Dermis lymphatic vessel endothelial cell (primary cell): ENCODE data around the gene AACS. TPM values are rescaled to one million over a fixed set of nuclear protein-coding genes. Genes with fewer than 3 reads are reported as not detected.

Source experiments
- total RNA-seq: library from RNA; depleted of rRNA; stranded (reverse); fragments of >200 nt; gene quantifications from 2 replicates; pipeline ENCODE4 v1.2.1, GENCODE V29; 2014

AACS gene, protein sequence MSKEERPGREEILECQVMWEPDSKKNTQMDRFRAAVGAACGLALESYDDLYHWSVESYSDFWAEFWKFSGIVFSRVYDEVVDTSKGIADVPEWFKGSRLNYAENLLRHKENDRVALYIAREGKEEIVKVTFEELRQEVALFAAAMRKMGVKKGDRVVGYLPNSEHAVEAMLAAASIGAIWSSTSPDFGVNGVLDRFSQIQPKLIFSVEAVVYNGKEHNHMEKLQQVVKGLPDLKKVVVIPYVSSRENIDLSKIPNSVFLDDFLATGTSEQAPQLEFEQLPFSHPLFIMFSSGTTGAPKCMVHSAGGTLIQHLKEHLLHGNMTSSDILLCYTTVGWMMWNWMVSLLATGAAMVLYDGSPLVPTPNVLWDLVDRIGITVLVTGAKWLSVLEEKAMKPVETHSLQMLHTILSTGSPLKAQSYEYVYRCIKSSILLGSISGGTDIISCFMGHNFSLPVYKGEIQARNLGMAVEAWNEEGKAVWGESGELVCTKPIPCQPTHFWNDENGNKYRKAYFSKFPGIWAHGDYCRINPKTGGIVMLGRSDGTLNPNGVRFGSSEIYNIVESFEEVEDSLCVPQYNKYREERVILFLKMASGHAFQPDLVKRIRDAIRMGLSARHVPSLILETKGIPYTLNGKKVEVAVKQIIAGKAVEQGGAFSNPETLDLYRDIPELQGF
- 15.3 and 19.8 TPM in 2 replicates for total RNA-seq

DNA sequence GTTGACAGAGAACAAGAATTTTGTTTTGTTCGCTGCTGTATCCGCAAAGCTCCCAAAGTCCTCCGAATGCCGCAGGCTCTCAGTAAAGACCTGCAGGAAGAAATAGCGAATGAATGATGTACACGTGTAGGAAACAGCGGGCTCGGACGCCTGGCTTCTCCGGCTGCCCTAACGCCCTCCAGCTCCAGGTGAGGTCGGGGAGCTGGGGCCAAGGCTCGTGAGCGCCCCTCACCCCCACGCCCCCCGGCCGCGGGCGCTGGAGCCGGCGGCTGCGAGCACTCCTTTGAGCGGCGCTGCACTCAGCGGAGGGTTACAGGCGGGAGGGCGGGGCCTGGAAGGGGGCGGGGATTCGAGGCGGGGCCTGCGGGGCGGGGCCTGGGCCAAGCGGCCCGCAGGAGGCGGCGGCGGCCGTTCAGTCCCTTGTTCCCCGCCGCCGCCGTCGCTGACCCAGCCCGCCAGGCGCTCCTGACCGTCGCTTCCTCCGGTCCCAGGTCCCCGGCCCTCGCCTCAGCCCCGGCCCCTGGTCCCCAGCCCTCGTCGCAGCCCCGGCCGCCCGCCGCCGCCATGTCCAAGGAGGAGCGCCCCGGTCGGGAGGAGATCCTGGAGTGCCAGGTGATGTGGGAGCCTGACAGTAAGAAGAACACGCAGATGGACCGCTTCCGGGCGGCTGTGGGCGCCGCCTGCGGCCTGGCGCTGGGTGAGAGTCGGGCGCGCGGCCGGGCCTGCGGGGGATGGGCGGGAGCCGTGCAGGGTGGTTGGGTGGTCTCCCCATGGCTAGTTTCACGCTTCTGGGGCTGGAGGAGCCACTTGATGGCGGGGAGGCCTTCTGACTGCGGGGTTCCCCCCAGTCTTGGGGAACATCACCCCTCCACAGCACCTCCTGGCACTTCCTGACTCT, at the start of gene AACS:
TSS of gene AACS (plus strand) at position 415 of the 898 bp plus-strand sequence. CDS start at position 565, 150 bp downstream.

DNA sequence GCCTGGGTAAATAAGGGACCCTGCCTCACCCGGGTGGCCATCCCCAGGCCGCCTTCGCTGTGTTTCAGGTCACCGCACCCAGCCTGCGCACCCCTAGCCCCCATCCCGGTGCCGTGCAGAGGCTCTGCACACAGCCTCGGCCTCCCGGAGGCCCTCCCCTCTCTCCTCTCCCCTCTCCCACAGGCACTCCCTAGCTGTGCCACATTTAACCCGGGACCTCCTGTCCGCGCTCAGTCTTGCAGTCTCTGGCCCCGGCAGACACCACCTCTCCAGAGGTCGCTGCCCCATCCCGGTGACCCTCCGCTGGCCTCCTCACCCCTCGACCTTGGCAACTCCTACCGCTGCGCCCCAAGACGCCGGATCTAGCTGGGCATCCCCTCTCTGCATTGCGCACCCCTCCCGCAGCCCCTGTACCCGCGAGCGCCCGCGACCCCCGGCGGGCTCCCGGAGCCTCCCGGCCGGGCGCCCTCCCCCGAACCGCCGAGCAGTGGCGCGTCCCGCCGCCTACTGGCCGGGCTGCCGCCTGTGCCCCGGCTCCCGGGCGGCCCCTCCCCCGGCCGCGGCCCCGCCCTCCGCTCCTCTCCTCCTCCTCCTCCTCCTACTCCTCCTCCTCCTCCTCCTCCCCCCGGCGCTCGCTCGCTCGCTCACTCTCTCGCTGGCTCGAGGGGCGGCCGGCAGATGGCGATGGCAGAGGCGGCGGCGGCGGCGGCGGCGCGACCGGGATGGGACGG, 120.7 kb downstream of the AACS start, which contains the start of gene TMEM132B:
TSS of gene TMEM132B (plus strand) at position 647 of the 731 bp plus-strand sequence.

Other genes with a start within 250 kb of the AACS start
- gene SCARB1, start 201.6 kb upstream of the AACS start, total RNA-seq, result 6.8 and 11.4 TPM in 2 replicates
- 1,185 and 1,355 TPM in 2 replicates for gene UBC, start 150.8 kb upstream of the AACS start, total RNA-seq
- gene DHX37, start 76.3 kb upstream of the AACS start, total RNA-seq, result 8.7 and 12.2 TPM in 2 replicates
- 1.6 and 2.2 TPM in 2 replicates for gene BRI3BP, start 71.8 kb upstream of the AACS start, total RNA-seq
- 0.09 and 0.11 TPM in 2 replicates for gene TMEM132B, start 121.0 kb downstream of the AACS start, total RNA-seq